ENCODE data around the gene GALT. TPM values are rescaled to one million over a fixed set of nuclear protein-coding genes. Genes with fewer than 3 reads are reported as not detected.

The GALT gene
- total RNA-seq, 2 experiments from 2014 or later: 62.5 to 90.9 TPM

DNA sequence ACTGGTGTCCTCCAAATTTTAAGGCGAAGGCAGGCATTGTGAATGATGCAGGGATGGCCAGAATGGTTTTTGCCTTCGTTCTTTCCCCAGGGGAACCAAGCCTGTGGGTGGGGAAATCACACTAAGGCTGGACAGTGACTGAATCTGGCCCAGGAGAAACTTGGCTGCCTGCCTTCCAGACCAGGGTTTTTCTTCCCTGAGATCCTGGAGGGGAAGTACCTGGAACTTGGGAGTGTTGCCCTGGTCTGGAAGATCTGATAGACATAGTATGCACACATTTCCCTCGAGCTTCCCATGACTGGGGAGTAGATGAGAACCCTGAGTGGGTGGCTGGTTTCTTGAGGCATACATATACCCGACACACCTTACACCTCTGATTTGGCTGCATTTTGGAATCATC, 4.8 kb downstream of the GALT start:
- H3K4me1 ChIP-seq (ENCODE audit: insufficient read depth, low read length, poor library complexity, severe bottlenecking): peaks cover 14% of the 10 kb centered on the region
- peaks cover 11% of the 10 kb centered on the region; the same call in 1 of the 2 replicates for H3K79me2 ChIP-seq (ENCODE audit: insufficient read depth, low read depth, low read length)
- H3K27ac ChIP-seq (ENCODE audit: low read depth, low read length, poor library complexity, severe bottlenecking): no peak overlapping the region
- H2AFZ ChIP-seq (ENCODE audit: low read length): no peak overlapping the region
- no TSS peak for BruUV-seq (replicated peaks)
- no peaks in the 10 kb centered on the region for H3K9me3 ChIP-seq (ENCODE audit: low read length)
- no peaks in the 10 kb centered on the region for H4K20me1 ChIP-seq (ENCODE audit: insufficient read depth, low read length)
- CTCF ChIA-PET (ENCODE audit: unreplicated experiment): no interaction called here
- intact Hi-C loops (cut with micrococcal nuclease; ENCODE audit: unreplicated experiment): no loop called here
- H3K9me2 ChIP-seq (ENCODE audit: insufficient read depth, low read length): no peaks in the 10 kb centered on the region
- H3K36me3 ChIP-seq (ENCODE audit: insufficient read depth, low read length): peaks cover 23% of the 10 kb centered on the region
- H3K4me3 ChIP-seq (ENCODE audit: low read depth, low read length, poor library complexity, severe bottlenecking): no peak overlapping the region
- no peak overlapping the region for H3K4me2 ChIP-seq (ENCODE audit: low read length)
- DNase-seq (ENCODE audit: low spot score): no peak
- TF ChIP-seq EZH2phosphoT487 (IDR thresholded peaks at IDR 0.05; ENCODE audit: borderline replicate concordance, low read depth, low read length): no peak
- TF ChIP-seq, protein P1, sequence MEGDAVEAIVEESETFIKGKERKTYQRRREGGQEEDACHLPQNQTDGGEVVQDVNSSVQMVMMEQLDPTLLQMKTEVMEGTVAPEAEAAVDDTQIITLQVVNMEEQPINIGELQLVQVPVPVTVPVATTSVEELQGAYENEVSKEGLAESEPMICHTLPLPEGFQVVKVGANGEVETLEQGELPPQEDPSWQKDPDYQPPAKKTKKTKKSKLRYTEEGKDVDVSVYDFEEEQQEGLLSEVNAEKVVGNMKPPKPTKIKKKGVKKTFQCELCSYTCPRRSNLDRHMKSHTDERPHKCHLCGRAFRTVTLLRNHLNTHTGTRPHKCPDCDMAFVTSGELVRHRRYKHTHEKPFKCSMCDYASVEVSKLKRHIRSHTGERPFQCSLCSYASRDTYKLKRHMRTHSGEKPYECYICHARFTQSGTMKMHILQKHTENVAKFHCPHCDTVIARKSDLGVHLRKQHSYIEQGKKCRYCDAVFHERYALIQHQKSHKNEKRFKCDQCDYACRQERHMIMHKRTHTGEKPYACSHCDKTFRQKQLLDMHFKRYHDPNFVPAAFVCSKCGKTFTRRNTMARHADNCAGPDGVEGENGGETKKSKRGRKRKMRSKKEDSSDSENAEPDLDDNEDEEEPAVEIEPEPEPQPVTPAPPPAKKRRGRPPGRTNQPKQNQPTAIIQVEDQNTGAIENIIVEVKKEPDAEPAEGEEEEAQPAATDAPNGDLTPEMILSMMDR (conservative IDR thresholded peaks at IDR 0.05; ENCODE audit: low read length): no peak
- POLR2A ChIA-PET: interaction anchor here (1.1 kb wide), 1 partner anchor 14 kb away, joined by 3 read pairs; the partner anchor contains the start of gene SIGMAR1

DNA sequence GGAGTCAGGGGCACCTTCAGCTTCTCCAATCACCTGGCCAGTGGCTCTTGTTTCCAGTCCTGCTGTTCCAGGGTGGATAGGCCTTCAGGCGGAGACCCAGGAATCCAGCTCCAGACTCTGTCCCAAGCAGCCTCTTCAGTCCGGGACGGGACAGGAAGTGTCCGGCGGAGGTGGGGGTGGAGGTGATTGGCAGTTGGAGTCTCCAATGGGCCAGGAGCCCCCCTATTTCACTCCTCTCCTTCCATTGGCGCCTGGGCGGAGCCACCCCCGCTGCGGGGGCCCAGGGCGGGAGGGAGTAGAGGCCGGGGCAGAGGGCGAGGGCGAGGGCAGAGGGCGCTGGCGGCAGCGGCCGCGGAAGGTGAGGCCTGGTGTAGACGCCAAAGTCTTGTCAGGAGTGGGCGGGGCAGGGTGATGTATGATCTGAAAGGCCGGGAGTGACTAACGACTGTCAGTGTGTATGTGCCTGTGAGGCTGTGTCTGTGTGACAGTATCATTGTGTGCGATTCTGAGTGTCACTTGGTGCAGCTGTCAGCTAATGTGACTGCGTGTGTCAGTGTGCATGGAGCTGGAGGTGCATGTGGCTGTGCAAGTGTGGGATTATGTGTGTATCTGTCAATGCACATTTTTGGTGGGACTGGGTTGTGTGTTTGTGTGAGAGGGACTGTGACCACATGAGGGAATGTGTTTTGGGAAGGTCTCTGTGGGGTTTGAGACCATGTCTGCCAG, 5.6 kb downstream of the GALT start, which contains the start of gene IL11RA:
Gene IL11RA (plus strand): TSS at position 310 of the 726 bp plus-strand sequence. CDS start 3,033 bp downstream, outside the sequence.
- peaks cover 11% of the 10 kb centered on the region; the same call in 1 of the 2 replicates for H3K79me2 ChIP-seq (ENCODE audit: insufficient read depth, low read depth, low read length)
- intact Hi-C loops (cut with micrococcal nuclease; ENCODE audit: unreplicated experiment): no loop called here
- peak; percentile 33 for DNase-seq (ENCODE audit: low spot score)
- H3K27ac ChIP-seq (ENCODE audit: low read depth, low read length, poor library complexity, severe bottlenecking): no peak within 1 kb of the TSS
- H4K20me1 ChIP-seq (ENCODE audit: insufficient read depth, low read length): no peaks in the 10 kb centered on the region
- peaks cover 23% of the 10 kb centered on the region for H3K36me3 ChIP-seq (ENCODE audit: insufficient read depth, low read length)
- no peak for TF ChIP-seq EZH2phosphoT487 (IDR thresholded peaks at IDR 0.05; ENCODE audit: borderline replicate concordance, low read depth, low read length)
- TF ChIP-seq, protein P1 (conservative IDR thresholded peaks at IDR 0.05; ENCODE audit: low read length): no peak
- CTCF ChIA-PET (ENCODE audit: unreplicated experiment): no interaction called here
- no peak within 1 kb of the TSS for H3K4me3 ChIP-seq (ENCODE audit: low read depth, low read length, poor library complexity, severe bottlenecking)
- no peaks in the 10 kb centered on the region for H3K9me2 ChIP-seq (ENCODE audit: insufficient read depth, low read length)
- H3K9me3 ChIP-seq (ENCODE audit: low read length): no peaks in the 10 kb centered on the region
- H3K4me1 ChIP-seq (ENCODE audit: insufficient read depth, low read length, poor library complexity, severe bottlenecking): peaks cover 14% of the 10 kb centered on the region
- H3K4me2 ChIP-seq (ENCODE audit: low read length): peak within 1 kb of the TSS; percentile 35; the same call in 1 of the 2 replicates
- POLR2A ChIA-PET: interaction anchor here (1.1 kb wide), 1 partner anchor 15 kb away, joined by 3 read pairs; the partner anchor contains the start of gene SIGMAR1
- BruUV-seq (replicated peaks): no TSS peak
- H2AFZ ChIP-seq (ENCODE audit: low read length): no peak within 1 kb of the TSS

DNA sequence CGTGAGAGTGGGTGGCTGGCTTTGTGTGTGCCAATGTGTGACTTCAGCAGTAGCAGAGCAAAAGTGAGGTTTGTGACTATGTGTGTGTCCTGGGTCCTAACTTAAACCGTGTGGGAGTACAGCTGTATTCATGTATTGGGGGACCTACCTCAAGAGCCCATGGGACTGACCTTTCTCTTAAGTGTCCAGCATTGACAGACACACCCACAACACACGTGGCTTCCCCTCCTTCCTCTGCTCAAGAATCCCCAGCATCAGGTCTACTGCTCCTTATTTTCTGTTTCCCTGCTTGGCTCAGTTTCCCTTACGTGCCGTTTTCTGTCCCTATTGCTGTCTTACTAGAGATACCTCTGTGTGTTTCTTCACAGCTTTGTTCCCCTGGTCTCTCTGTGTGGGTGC, 6.1 kb downstream of the GALT start:
- Histone ChIP-seq H3K27ac (ENCODE audit: low read depth, low read length, poor library complexity, severe bottlenecking) (no peak overlapping the region), H3K4me3 (ENCODE audit: low read depth, low read length, poor library complexity, severe bottlenecking) (no peak overlapping the region), H4K20me1 (ENCODE audit: insufficient read depth, low read length) (no peaks in the 10 kb centered on the region), H3K36me3 (ENCODE audit: insufficient read depth, low read length) (peaks cover 23% of the 10 kb centered on the region), H3K4me2 (ENCODE audit: low read length) (no peak overlapping the region), H3K79me2 (ENCODE audit: insufficient read depth, low read depth, low read length) (peaks cover 5% of the 10 kb centered on the region; the same call in 1 of the 2 replicates), H3K4me1 (ENCODE audit: insufficient read depth, low read length, poor library complexity, severe bottlenecking) (peaks cover 10% of the 10 kb centered on the region), H2AFZ (ENCODE audit: low read length) (no peak overlapping the region), H3K9me2 (ENCODE audit: insufficient read depth, low read length) (no peaks in the 10 kb centered on the region), H3K9me3 (ENCODE audit: low read length) (no peaks in the 10 kb centered on the region)
- no peak for DNase-seq (ENCODE audit: low spot score)
- intact Hi-C loops (cut with micrococcal nuclease; ENCODE audit: unreplicated experiment): no loop called here
- CTCF ChIA-PET (ENCODE audit: unreplicated experiment): no interaction called here
- POLR2A ChIA-PET: no interaction called here
- TF ChIP-seq, protein P1 (conservative IDR thresholded peaks at IDR 0.05; ENCODE audit: low read length): no peak
- no peak for TF ChIP-seq EZH2phosphoT487 (IDR thresholded peaks at IDR 0.05; ENCODE audit: borderline replicate concordance, low read depth, low read length)
- no TSS peak for BruUV-seq (replicated peaks)
